Large intestine (tissue), 3 donors: Measurements from ENCODE around the gene USP46. TPM values are rescaled to one million over a fixed set of nuclear protein-coding genes. Genes with fewer than 3 reads are reported as not detected.
A peak's percentile ranks its signal among the peaks of the same experiment; 100 is the strongest.

ENCODE experiments used
- DNase-seq, 2 donors: peaks; one replicate each; pipeline versions ENCODE4 v3.0.0 to v3.0.0-alpha.2; 2013
- H3K27ac ChIP-seq: one replicate; pipeline ENCODE4 v1.5.1; 2013; ENCODE audit warnings: low read length
- H3K27me3 ChIP-seq: 2 replicates; pipeline ENCODE4 v1.6.1; 2013; ENCODE audit warnings: low read length; ENCODE audit not compliant: control insufficient read depth, insufficient read depth
- H3K36me3 ChIP-seq: 2 replicates; pipeline ENCODE4 v1.6.1; 2013; ENCODE audit warnings: low read length; ENCODE audit not compliant: control insufficient read depth, insufficient read depth
- H3K4me1 ChIP-seq: one replicate; pipeline ENCODE4 v1.6.1; 2013; ENCODE audit warnings: low read length; ENCODE audit not compliant: control insufficient read depth, insufficient read depth
- H3K4me3 ChIP-seq: one replicate; pipeline ENCODE4 v1.5.1; 2013; ENCODE audit warnings: low read length
- H3K9me3 ChIP-seq: one replicate; pipeline ENCODE4 v1.6.1; 2013; ENCODE audit warnings: mild to moderate bottlenecking, low read depth, low read length, moderate library complexity; ENCODE audit not compliant: control insufficient read depth
- WGBS: methylation state at CpG from one replicate; pipeline ENCODE4 v1.1.5; 2013; ENCODE audit warnings: low lambda C conversion rate; ENCODE audit not compliant: insufficient coverage; 5-methylcytosine and 5-hydroxymethylcytosine counted together
- polyA plus RNA-seq: library from polyadenylated mRNA; unstranded; fragments of 120-200 nt; gene quantifications from one replicate; pipeline ENCODE4 v1.2.1, GENCODE V29; 2013

Gene USP46
- polyA plus RNA-seq, 1 donor, result 14.4 TPM

GRCh38 chr4:52657618-52658501, 1.2 kb downstream of the USP46 start:
- Histone ChIP-seq H3K4me1 (peaks cover 31% of the 10 kb centered on the region), H3K36me3 (no peaks in the 10 kb centered on the region), H3K4me3 (peak overlapping the region; percentile 69), H3K27me3 (no peaks in the 10 kb centered on the region), H3K27ac (peak overlapping the region; percentile 10), H3K9me3 (no peaks in the 10 kb centered on the region)
- peak in 1 of 2 donors; percentile 65 for DNase-seq
- WGBS, result no CpG with 5 or more reads among the region's 18 CpGs

GRCh38 chr4:52657292-52657617, 1.8 kb downstream of the USP46 start:
- Histone ChIP-seq H3K27ac (no peak overlapping the region), H3K4me1 (peaks cover 25% of the 10 kb centered on the region), H3K9me3 (no peaks in the 10 kb centered on the region), H3K4me3 (no peak overlapping the region), H3K36me3 (no peaks in the 10 kb centered on the region), H3K27me3 (no peaks in the 10 kb centered on the region)
- no peak for DNase-seq
- WGBS, result no CpG with 5 or more reads among the region's 8 CpGs

- H3K36me3 ChIP-seq, result no peaks in the 10 kb centered on the region
- no peak for DNase-seq
- H3K27me3 ChIP-seq, result no peaks in the 10 kb centered on the region
- no peak overlapping the region for H3K4me3 ChIP-seq
- H3K4me1 ChIP-seq, result peaks cover 14% of the 10 kb centered on the region
- H3K9me3 ChIP-seq, result no peaks in the 10 kb centered on the region
- no peak overlapping the region for H3K27ac ChIP-seq
Measured at GRCh38 chr4:52655506-52655905, 3.6 kb downstream of the USP46 start.

GRCh38 chr4:52651996-52652672, 7.0 kb downstream of the USP46 start:
- Histone ChIP-seq H3K36me3 (peaks cover 2% of the 10 kb centered on the region), H3K9me3 (no peaks in the 10 kb centered on the region), H3K4me1 (peaks cover 3% of the 10 kb centered on the region), H3K27ac (no peak overlapping the region), H3K27me3 (no peaks in the 10 kb centered on the region), H3K4me3 (no peak overlapping the region)
- no peak for DNase-seq
- WGBS, result no CpG with 5 or more reads among the region's 2 CpGs

GRCh38 chr4:52648836-52649235, 10.3 kb downstream of the USP46 start:
- Histone ChIP-seq H3K27me3 (no peaks in the 10 kb centered on the region), H3K9me3 (no peaks in the 10 kb centered on the region), H3K4me1 (no peaks in the 10 kb centered on the region), H3K36me3 (peaks cover 2% of the 10 kb centered on the region), H3K4me3 (no peak overlapping the region), H3K27ac (no peak overlapping the region)
- no peak for DNase-seq
- no CpG with 5 or more reads among the region's 1 CpG for WGBS

GRCh38 chr4:52646741-52647140, 12.4 kb downstream of the USP46 start:
- Histone ChIP-seq H3K27me3 (no peaks in the 10 kb centered on the region), H3K27ac (no peak overlapping the region), H3K4me3 (no peak overlapping the region), H3K36me3 (peaks cover 2% of the 10 kb centered on the region), H3K4me1 (peaks cover 6% of the 10 kb centered on the region), H3K9me3 (no peaks in the 10 kb centered on the region)
- no CpG with 5 or more reads among the region's 2 CpGs for WGBS
- no peak for DNase-seq

GRCh38 chr4:52646096-52646495, 13.0 kb downstream of the USP46 start:
- no CpG with 5 or more reads among the region's 3 CpGs for WGBS
- Histone ChIP-seq H3K27ac (no peak overlapping the region), H3K36me3 (peaks cover 2% of the 10 kb centered on the region), H3K4me3 (no peak overlapping the region), H3K27me3 (no peaks in the 10 kb centered on the region), H3K9me3 (no peaks in the 10 kb centered on the region), H3K4me1 (peaks cover 8% of the 10 kb centered on the region)
- DNase-seq, result no peak

- Histone ChIP-seq H3K9me3 (no peaks in the 10 kb centered on the region), H3K4me3 (no peak overlapping the region), H3K4me1 (peaks cover 8% of the 10 kb centered on the region), H3K36me3 (peaks cover 2% of the 10 kb centered on the region), H3K27me3 (no peaks in the 10 kb centered on the region), H3K27ac (no peak overlapping the region)
- no peak for DNase-seq
Measured at GRCh38 chr4:52645300-52645699, 13.8 kb downstream of the USP46 start.

GRCh38 chr4:52643785-52644244, 15.3 kb downstream of the USP46 start:
- no CpG with 5 or more reads among the region's 4 CpGs for WGBS
- Histone ChIP-seq H3K27me3 (no peaks in the 10 kb centered on the region), H3K9me3 (no peaks in the 10 kb centered on the region), H3K27ac (no peak overlapping the region), H3K4me3 (no peak overlapping the region), H3K4me1 (peaks cover 8% of the 10 kb centered on the region), H3K36me3 (no peaks in the 10 kb centered on the region)
- peak in 1 of 2 donors; percentile 2 for DNase-seq

GRCh38 chr4:52643190-52643589, 15.9 kb downstream of the USP46 start:
- Histone ChIP-seq H3K36me3 (no peaks in the 10 kb centered on the region), H3K9me3 (no peaks in the 10 kb centered on the region), H3K4me3 (no peak overlapping the region), H3K4me1 (peaks cover 8% of the 10 kb centered on the region), H3K27ac (no peak overlapping the region), H3K27me3 (no peaks in the 10 kb centered on the region)
- no CpG with 5 or more reads among the region's 2 CpGs for WGBS
- no peak for DNase-seq
